ENCODE measurements around the gene LRBA.

- TF ChIP-seq, protein P1, sequence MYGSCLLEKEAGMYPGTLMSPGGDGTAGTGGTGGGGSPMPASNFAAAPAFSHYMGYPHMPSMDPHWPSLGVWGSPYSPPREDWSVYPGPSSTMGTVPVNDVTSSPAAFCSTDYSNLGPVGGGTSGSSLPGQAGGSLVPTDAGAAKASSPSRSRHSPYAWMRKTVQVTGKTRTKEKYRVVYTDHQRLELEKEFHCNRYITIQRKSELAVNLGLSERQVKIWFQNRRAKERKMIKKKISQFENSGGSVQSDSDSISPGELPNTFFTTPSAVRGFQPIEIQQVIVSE (CRISPR knock-in tag; IDR thresholded peaks at IDR 0.05; ENCODE audit: borderline replicate concordance): no peak
- TF ChIP-seq ZNF121 (CRISPR knock-in tag; IDR thresholded peaks at IDR 0.05) (no peak), JAZF1 (CRISPR knock-in tag; IDR thresholded peaks at IDR 0.05) (no peak), CTCF (IDR thresholded peaks at IDR 0.05) (no peak), SP1 (CRISPR knock-in tag; conservative IDR thresholded peaks at IDR 0.05) (no peak), ELF4 (CRISPR knock-in tag; IDR thresholded peaks at IDR 0.05; ENCODE audit: low read depth) (no peak), JUN (CRISPR knock-in tag; IDR thresholded peaks at IDR 0.05) (no peak), ZNF263 (CRISPR knock-in tag; IDR thresholded peaks at IDR 0.05; ENCODE audit: low read depth) (no peak), ZNF396 (CRISPR knock-in tag; IDR thresholded peaks at IDR 0.05; ENCODE audit: borderline replicate concordance) (no peak), TEAD4 (CRISPR knock-in tag; IDR thresholded peaks at IDR 0.05) (no peak), ZNF232 (CRISPR knock-in tag; IDR thresholded peaks at IDR 0.05) (no peak), TCF7 (CRISPR knock-in tag; IDR thresholded peaks at IDR 0.05; ENCODE audit: low read depth) (no peak)
- TF ChIP-seq, protein P2, sequence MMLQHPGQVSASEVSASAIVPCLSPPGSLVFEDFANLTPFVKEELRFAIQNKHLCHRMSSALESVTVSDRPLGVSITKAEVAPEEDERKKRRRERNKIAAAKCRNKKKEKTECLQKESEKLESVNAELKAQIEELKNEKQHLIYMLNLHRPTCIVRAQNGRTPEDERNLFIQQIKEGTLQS (CRISPR knock-in tag; conservative IDR thresholded peaks at IDR 0.05): no peak
Measured at GRCh38 chr4:150822407-150822806, 192.7 kb downstream of the LRBA start.
